Measurements from ENCODE around the gene BANP. TPM values are rescaled to one million over a fixed set of nuclear protein-coding genes. Genes with fewer than 3 reads are reported as not detected.

The BANP gene
- total RNA-seq, 6 experiments from 2014 or later: 15.6 to 19.0 (median 16.2) TPM

GRCh38 chr16:87960852-87961251, 9.6 kb downstream of the BANP start:
- Mint-ChIP-seq H3K9me3 (no peaks in the 10 kb centered on the region), H3K4me1 (ENCODE audit: low read depth) (peaks cover 58% of the 10 kb centered on the region), H3K27me3 (ENCODE audit: insufficient read depth) (no peaks in the 10 kb centered on the region), H3K27ac (no peak overlapping the region), H3K4me3 (no peak overlapping the region), H3K36me3 (ENCODE audit: low read depth) (peaks cover 12% of the 10 kb centered on the region)
- no peak for TF ChIP-seq CTCF (IDR thresholded peaks at IDR 0.05)
- DNase-seq: no peak

- no peak for TF ChIP-seq CTCF (IDR thresholded peaks at IDR 0.05)
- H3K4me1 Mint-ChIP-seq (ENCODE audit: low read depth): peaks cover 58% of the 10 kb centered on the region
- peaks cover 12% of the 10 kb centered on the region for H3K36me3 Mint-ChIP-seq (ENCODE audit: low read depth)
- no peaks in the 10 kb centered on the region for H3K27me3 Mint-ChIP-seq (ENCODE audit: insufficient read depth)
- DNase-seq: no peak
- no peaks in the 10 kb centered on the region for H3K9me3 Mint-ChIP-seq
- peak overlapping the region; percentile 32; the same call in 1 of the 2 replicates for H3K27ac Mint-ChIP-seq
- H3K4me3 Mint-ChIP-seq: no peak overlapping the region
Measured at GRCh38 chr16:87961623-87962022, 10.4 kb downstream of the BANP start.

- Mint-ChIP-seq H3K9me3 (no peaks in the 10 kb centered on the region), H3K27ac (peak overlapping the region; percentile 88), H3K27me3 (ENCODE audit: insufficient read depth) (0 out of 2 replicates have a peak, but pooled peaks cover under 1% of the 10 kb centered on the region), H3K4me3 (peak overlapping the region; percentile 46), H3K4me1 (ENCODE audit: low read depth) (peaks cover 58% of the 10 kb centered on the region), H3K36me3 (ENCODE audit: low read depth) (peaks cover 5% of the 10 kb centered on the region)
- DNase-seq: peak; percentile 80
- TF ChIP-seq CTCF (IDR thresholded peaks at IDR 0.05): no peak
Measured at GRCh38 chr16:87963400-87963799, 12.2 kb downstream of the BANP start.

GRCh38 chr16:87964049-87964659, 12.9 kb downstream of the BANP start:
- H3K4me3 Mint-ChIP-seq: no peak overlapping the region; the same call in 1 of the 2 replicates
- peaks cover 5% of the 10 kb centered on the region for H3K36me3 Mint-ChIP-seq (ENCODE audit: low read depth)
- H3K9me3 Mint-ChIP-seq: no peaks in the 10 kb centered on the region
- peaks cover 65% of the 10 kb centered on the region for H3K4me1 Mint-ChIP-seq (ENCODE audit: low read depth)
- TF ChIP-seq CTCF (IDR thresholded peaks at IDR 0.05): no peak
- peak overlapping the region; percentile 88 for H3K27ac Mint-ChIP-seq
- H3K27me3 Mint-ChIP-seq (ENCODE audit: insufficient read depth): 0 out of 2 replicates have a peak, but pooled peaks cover 2% of the 10 kb centered on the region
- no peak for DNase-seq

- no peak overlapping the region for H3K4me3 Mint-ChIP-seq
Measured at GRCh38 chr16:87965417-87965816, 14.2 kb downstream of the BANP start.

More at GRCh38 chr16:87965417-87965816, 14.2 kb downstream of the BANP start:
- H3K27me3 Mint-ChIP-seq (ENCODE audit: insufficient read depth): 0 out of 2 replicates have a peak, but pooled peaks cover 2% of the 10 kb centered on the region
- H3K36me3 Mint-ChIP-seq (ENCODE audit: low read depth): peaks cover 13% of the 10 kb centered on the region
- H3K27ac Mint-ChIP-seq: peak overlapping the region; percentile 69; the same call in 1 of the 2 replicates
- H3K4me1 Mint-ChIP-seq (ENCODE audit: low read depth): peaks cover 76% of the 10 kb centered on the region
- DNase-seq: no peak
- H3K9me3 Mint-ChIP-seq: peaks cover 4% of the 10 kb centered on the region
- no peak for TF ChIP-seq CTCF (IDR thresholded peaks at IDR 0.05)
